Stimulated activated CD4-positive, alpha-beta T cell treated with anti-CD3 and anti-CD28 coated beads, Interleukin-12 subunit alpha, Interleukin-12 subunit beta, amount 100 ng/mL, for 48 hours (primary cell): ENCODE measurements around the gene SLC35F6.

Experiments used
- DNase-seq, 3 donors: peaks; one replicate each; pipeline ENCODE4 v3.0.0-alpha.2; 2020; ENCODE audit warnings: low read depth in 2 of 3, low spot score in 1 of 3

SLC35F6 gene, protein sequence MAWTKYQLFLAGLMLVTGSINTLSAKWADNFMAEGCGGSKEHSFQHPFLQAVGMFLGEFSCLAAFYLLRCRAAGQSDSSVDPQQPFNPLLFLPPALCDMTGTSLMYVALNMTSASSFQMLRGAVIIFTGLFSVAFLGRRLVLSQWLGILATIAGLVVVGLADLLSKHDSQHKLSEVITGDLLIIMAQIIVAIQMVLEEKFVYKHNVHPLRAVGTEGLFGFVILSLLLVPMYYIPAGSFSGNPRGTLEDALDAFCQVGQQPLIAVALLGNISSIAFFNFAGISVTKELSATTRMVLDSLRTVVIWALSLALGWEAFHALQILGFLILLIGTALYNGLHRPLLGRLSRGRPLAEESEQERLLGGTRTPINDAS

DNA sequence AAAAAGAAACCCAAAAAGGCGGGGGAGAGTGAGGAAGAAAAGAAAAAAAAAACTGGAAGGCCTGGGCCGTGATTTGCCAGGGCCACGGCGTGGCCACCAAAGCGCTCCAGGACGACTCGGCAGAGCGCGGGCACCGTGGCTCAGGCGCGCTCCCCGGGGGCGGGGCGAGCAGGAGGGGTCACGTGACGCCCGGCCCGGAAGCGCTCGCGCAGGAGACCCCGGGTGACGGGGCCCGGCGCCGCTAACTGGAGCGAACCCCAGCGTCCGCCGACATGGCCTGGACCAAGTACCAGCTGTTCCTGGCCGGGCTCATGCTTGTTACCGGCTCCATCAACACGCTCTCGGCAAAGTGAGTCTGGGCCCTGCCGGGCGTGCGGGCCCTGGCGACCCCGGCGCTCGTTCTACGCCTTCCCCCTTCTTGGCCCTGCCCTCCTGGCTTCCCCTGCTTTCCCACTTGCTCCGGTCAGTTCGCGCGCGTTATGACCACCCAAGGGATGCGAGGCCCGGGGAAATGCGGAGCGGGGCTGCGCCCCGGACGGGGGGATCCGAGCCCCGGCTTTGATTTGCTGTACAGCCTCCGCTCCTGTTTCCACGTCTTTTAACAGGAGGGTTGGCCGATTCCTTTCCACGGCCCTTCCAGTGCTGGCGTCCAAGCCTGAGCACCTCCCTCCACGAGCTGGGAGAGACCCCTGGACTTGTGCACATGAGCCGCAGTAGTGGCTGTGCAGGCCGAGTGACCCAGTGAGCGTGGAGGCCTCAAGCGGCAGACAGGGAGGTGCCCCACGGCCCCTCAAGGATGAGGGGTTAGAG, at the start of gene SLC35F6:
SLC35F6 (plus strand) TSS at position 207 of the 810 bp plus-strand sequence; CDS start at position 273, 66 bp downstream.
- peak; percentile 52 to 79 (median 59) for DNase-seq

GRCh38 chr2:26715528-26716270, 48.4 kb upstream of the SLC35F6 start:
- no peak for DNase-seq

- no peak for DNase-seq
Observed at GRCh38 chr2:26716340-26716739, 47.7 kb upstream of the SLC35F6 start.

GRCh38 chr2:26716769-26717168, 47.3 kb upstream of the SLC35F6 start:
- DNase-seq = no peak

- no peak for DNase-seq
Observed at GRCh38 chr2:26717362-26717761, 46.7 kb upstream of the SLC35F6 start.

GRCh38 chr2:26718949-26719686, 45.0 kb upstream of the SLC35F6 start:
- DNase-seq = no peak

- DNase-seq = no peak
Observed at GRCh38 chr2:26720322-26721114, 43.6 kb upstream of the SLC35F6 start.

- DNase-seq = no peak
Observed at GRCh38 chr2:26721115-26722032, 42.7 kb upstream of the SLC35F6 start.

GRCh38 chr2:26722328-26722727, 41.8 kb upstream of the SLC35F6 start:
- no peak for DNase-seq

DNA sequence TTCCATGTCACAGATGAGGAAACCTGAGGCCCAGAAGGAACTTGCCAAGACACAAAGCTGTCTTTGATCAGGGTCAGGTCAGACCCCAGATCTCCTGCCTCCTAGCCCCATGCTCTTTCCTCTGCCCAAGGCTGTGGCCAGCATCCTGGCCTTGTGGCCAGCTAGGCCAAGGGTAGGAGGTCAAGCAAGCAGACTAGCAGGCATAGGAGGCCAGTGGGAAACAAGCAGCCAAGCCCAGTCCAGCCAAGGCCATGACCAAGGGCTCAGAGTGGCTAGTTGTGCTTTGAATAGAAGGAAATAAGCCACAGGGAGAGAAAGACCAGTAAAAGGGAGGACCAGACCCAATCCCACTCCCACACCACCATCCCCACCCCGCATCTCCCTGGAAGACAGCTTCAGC, 41.2 kb upstream of the SLC35F6 start:
- no peak for DNase-seq

DNA sequence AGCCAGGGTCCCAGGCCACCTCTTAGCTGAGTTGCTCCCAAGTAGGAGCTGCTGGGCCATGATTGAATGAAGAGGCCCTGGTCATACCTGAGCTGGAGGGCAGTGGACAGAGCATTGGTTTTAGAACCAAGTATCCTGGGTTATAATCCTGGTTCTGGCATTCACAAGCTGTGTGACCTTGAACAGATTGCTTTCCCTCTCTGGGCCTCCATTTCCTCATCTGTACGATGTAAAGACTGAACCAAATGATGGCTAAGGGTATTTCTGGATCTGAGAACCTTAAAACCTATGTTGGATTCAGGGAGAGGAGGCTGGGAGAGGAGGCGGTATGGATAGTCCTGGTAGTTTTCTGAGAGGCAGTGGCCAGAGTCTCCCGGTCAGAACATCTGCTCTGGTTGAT, 40.6 kb upstream of the SLC35F6 start:
- no peak for DNase-seq

DNA sequence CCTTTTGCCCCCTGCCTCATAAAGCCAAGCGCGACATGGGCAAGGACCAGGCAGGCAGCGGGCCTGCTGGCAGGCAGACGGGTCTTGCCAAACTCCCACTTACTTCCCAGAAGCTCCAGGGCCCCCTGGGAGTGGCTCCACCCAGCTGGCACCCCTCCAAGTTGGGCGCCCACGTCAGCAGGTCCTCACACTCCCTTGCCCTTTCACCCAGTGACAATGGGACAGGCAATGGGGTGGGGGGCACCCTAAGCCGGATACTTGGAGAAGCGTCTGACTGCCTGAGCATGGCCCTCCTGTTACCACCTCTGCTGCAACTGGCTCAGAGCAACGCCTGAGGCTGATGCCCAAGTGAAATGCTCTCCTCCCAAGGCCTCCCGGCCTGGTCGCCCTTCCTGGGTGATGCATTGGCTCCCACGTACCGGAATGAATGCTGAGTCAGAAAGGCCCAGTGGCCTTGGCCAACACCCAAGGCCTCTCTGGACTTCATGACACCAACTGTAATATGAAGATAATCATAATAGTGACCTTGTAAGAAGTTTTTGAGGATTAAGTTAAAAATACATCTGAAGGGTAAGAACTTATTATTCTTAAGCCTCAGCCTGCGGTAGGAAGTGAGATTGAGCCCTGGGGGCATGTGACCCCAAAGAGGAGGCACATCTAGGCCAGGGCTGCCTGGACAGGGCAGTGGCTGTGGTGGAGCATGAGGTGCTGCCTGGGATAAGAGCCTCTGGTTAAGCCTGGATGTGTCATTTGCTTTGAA, 39.9 kb upstream of the SLC35F6 start:
- DNase-seq = no peak

DNA sequence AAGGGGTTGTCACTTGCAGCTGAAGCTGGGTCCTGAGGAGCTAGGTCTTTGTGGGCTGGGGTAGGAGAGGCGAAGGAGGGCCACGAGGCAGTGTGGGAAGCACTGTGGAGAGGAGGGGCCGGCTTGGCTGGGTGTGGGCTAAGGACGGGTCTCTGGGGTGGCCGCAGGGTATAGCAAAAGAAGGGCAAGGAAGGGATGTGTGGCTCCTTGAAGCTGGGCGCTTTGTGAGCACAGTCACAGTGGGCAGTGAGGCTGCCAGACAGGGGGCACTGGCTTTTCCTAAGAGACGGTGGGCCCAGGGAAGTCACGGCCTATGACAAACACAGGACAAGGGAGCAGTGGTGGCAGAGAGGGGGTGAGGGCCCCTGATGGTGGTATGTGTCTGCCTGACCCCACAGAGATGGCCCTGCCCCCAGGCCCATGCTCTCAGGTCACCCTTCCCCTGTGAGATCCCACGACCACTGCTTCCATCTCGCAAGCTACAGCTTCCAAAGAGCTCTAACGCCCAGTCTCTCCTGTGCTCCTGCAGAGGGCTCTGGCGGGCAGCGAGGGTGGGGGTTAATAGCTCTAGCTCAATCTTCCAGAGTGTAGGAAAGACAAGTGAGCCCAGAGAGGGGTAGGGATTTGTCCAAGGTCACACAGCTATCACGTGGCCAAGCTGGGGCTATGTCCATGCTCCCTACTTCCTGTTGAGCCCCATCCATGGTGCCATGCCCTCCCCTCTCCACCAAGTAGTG, 39.1 kb upstream of the SLC35F6 start:
- DNase-seq = no peak

GRCh38 chr2:26725521-26725820, 38.6 kb upstream of the SLC35F6 start:
- no peak for DNase-seq

GRCh38 chr2:26726228-26726627, 37.9 kb upstream of the SLC35F6 start:
- no peak for DNase-seq

GRCh38 chr2:26727641-26728561, 36.2 kb upstream of the SLC35F6 start:
- DNase-seq = no peak

GRCh38 chr2:26729311-26729710, 34.8 kb upstream of the SLC35F6 start:
- no peak for DNase-seq
